ENCODE data around the gene COPZ1.
"Not testable (repeated sequence)": the region's sequence is repeated elsewhere in the genome, so short reads cannot be mapped to it uniquely, and the experiment has no call there.

COPZ1 gene

DNA sequence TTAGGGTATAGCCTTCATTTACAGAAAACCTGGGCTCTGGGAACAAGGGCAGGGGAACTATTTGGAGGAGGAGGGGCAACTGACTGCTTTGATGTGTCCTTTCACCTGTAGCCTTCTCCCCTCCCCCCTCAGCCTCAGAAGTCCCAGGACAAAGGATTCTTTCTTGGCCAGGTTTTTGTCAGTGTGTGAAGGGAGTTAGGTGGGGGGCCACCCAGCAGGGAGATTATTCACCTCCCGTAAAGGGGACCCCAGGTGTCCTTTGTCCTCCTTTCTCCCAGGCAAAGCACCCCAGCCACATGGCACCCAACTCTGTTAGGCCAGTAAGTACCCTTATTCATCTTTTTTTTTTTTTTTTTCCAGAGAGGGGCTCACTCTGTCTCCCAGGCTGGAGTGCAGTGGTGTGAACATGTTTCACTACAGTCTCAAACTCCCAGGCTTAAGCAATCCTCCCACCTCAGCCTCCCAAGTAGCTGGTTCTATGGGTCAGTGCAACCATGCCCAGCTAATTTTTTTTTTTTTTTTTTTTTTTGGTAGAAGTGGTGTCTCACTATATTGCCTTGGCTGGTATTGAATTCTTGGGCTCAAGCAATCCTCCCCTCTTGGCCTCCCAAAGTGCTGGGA is 23.4 kb upstream of the COPZ1 start:
- no peak overlapping the region for H3K4me3 ChIP-seq (ENCODE audit: low read length)
- DNase-seq (ENCODE audit: low read depth) = no peak
- TF ChIP-seq CTCF (IDR thresholded peaks at IDR 0.05; ENCODE audit: insufficient read depth, low read depth, low read length, missing control alignments) = no peak

GRCh38 chr12:54303640-54304039 is 21.3 kb upstream of the COPZ1 start:
- DNase-seq (ENCODE audit: low read depth) = no peak
- H3K4me3 ChIP-seq (ENCODE audit: low read length) = no peak overlapping the region
- TF ChIP-seq CTCF (IDR thresholded peaks at IDR 0.05; ENCODE audit: insufficient read depth, low read depth, low read length, missing control alignments) = no peak

- no peak overlapping the region for H3K4me3 ChIP-seq (ENCODE audit: low read length)
- peak; percentile 82 for DNase-seq (ENCODE audit: low read depth)
- TF ChIP-seq CTCF (IDR thresholded peaks at IDR 0.05; ENCODE audit: insufficient read depth, low read depth, low read length, missing control alignments) = no peak
These were observed 20.6 kb upstream of the COPZ1 start for GRCh38 chr12:54304187-54304810.

- TF ChIP-seq CTCF (IDR thresholded peaks at IDR 0.05; ENCODE audit: insufficient read depth, low read depth, low read length, missing control alignments) = no peak
- H3K4me3 ChIP-seq (ENCODE audit: low read length) = no peak overlapping the region
- peak; percentile 97 for DNase-seq (ENCODE audit: low read depth)
These were observed 17.8 kb upstream of the COPZ1 start for GRCh38 chr12:54306925-54307741.

DNA sequence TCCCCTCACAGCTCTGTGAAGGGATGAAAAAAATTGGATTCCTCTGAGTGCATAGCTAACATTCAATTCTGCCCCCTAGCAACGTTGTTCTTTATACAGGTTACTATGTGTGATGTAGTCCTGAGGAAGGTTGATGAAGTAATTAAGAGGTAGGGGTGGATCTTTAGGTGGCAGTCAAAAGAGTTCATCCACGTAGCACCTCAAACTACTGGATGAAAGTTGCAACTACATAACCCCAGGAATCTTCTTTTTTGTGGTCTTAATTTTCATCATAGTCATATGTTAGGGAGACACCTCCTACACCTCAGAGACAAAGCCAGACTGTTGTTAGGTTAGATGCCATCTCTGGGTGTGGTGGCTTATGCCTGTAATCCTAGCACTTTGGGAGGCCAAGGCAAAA is 13.9 kb upstream of the COPZ1 start:
- TF ChIP-seq CTCF (IDR thresholded peaks at IDR 0.05; ENCODE audit: insufficient read depth, low read depth, low read length, missing control alignments) = no peak
- H3K4me3 ChIP-seq (ENCODE audit: low read length) = no peak overlapping the region
- peak; percentile 33 for DNase-seq (ENCODE audit: low read depth)

DNA sequence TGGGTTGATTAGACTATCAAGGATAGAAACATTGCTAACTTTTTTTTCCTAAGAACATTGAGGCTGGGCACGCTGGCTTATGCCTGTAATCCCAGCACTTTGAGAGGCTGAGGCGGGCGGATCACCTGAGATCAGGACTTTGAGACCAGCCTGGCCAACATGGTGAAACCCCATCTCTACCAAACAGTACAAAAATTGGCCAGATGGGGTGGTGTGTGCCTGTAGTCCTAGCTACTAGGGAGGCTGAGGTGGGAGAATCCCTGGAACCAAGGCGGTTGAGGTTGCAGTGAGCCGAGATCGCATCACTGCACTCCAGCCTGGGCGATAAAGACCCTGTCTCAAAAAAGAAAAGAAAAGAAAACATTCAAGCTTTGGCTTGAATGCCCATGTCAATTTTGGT is 12.6 kb upstream of the COPZ1 start:
- DNase-seq (ENCODE audit: low read depth); H3K4me3 ChIP-seq (ENCODE audit: low read length): not testable (repeated sequence)

- H3K4me3 ChIP-seq (ENCODE audit: low read length) = no peak overlapping the region
- no peak for TF ChIP-seq CTCF (IDR thresholded peaks at IDR 0.05; ENCODE audit: insufficient read depth, low read depth, low read length, missing control alignments)
- DNase-seq (ENCODE audit: low read depth) = no peak
These were observed 3.6 kb upstream of the COPZ1 start for GRCh38 chr12:54321363-54321762.

DNA sequence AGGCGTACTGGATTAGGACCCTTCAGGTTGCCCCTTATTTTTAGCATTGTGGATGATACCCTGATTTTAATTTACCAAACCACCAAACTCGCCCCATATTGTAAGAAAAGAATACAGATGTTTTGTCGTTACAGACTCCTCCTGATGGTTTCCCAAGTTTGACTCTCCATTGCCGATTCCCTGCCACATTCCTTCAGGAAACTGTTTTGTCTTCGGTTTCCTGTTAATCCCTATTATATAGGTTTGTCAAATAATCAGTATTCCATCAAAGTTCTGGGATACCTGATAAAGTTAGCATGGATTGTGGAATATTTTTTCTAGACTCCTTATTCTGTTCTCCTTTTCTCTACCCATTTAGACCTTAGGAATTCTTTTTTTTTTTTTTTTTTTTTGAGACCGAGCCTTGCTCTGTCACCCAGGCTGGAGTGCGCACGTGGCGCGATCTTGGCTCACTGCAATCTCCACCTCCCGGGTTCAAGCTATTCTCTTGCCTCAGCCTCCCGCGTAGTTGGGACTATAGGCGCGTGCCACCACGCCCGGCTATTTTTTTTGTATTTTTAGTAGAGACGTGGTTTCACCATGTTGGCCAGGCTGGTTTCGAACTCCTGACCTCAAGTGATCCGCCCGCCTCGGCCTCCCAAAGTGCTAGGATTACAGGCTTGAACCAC is 645 bp downstream of the COPZ1 start:
- peak overlapping the region; percentile 98 for H3K4me3 ChIP-seq (ENCODE audit: low read length)
- DNase-seq (ENCODE audit: low read depth) = not testable (repeated sequence)
